ENCODE results near the gene MEF2D. TPM values are rescaled to one million over a fixed set of nuclear protein-coding genes. Genes with fewer than 3 reads are reported as not detected.

The MEF2D gene
- total RNA-seq, 1 donor from 2014 or later: 26.6 TPM

GRCh38 chr1:156430303-156430702 is 70.3 kb downstream of the MEF2D start:
- no peak overlapping the region for H3K4me3 Mint-ChIP-seq (ENCODE audit: low read depth)
- DNase-seq (ENCODE audit: low spot score, unreplicated experiment): no peak
- H3K27ac Mint-ChIP-seq: no peak overlapping the region
- TF ChIP-seq CTCF (IDR thresholded peaks at IDR 0.05; ENCODE audit: unreplicated experiment): no peak
- H3K36me3 Mint-ChIP-seq (ENCODE audit: insufficient read depth): no peaks in the 10 kb centered on the region
- H3K9me3 Mint-ChIP-seq (ENCODE audit: low read depth): no peaks in the 10 kb centered on the region
- peaks cover 100% of the 10 kb centered on the region for H3K27me3 Mint-ChIP-seq
- H3K4me1 Mint-ChIP-seq (ENCODE audit: low read depth): peaks cover 4% of the 10 kb centered on the region

GRCh38 chr1:156429313-156430060 is 71.1 kb downstream of the MEF2D start:
- DNase-seq (ENCODE audit: low spot score, unreplicated experiment): no peak
- Mint-ChIP-seq H3K36me3 (ENCODE audit: insufficient read depth) (no peaks in the 10 kb centered on the region), H3K9me3 (ENCODE audit: low read depth) (no peaks in the 10 kb centered on the region), H3K27me3 (peaks cover 100% of the 10 kb centered on the region), H3K27ac (no peak overlapping the region), H3K4me1 (ENCODE audit: low read depth) (peaks cover 2% of the 10 kb centered on the region), H3K4me3 (ENCODE audit: low read depth) (no peak overlapping the region)
- no peak for TF ChIP-seq CTCF (IDR thresholded peaks at IDR 0.05; ENCODE audit: unreplicated experiment)

GRCh38 chr1:156428746-156429288 is 71.8 kb downstream of the MEF2D start:
- H3K27ac Mint-ChIP-seq: no peak overlapping the region
- H3K27me3 Mint-ChIP-seq: peaks cover 100% of the 10 kb centered on the region
- DNase-seq (ENCODE audit: low spot score, unreplicated experiment): no peak
- no peak overlapping the region for H3K4me3 Mint-ChIP-seq (ENCODE audit: low read depth)
- H3K36me3 Mint-ChIP-seq (ENCODE audit: insufficient read depth): no peaks in the 10 kb centered on the region
- TF ChIP-seq CTCF (IDR thresholded peaks at IDR 0.05; ENCODE audit: unreplicated experiment): no peak
- H3K9me3 Mint-ChIP-seq (ENCODE audit: low read depth): no peaks in the 10 kb centered on the region
- H3K4me1 Mint-ChIP-seq (ENCODE audit: low read depth): peaks cover 2% of the 10 kb centered on the region

GRCh38 chr1:156427957-156428356 is 72.6 kb downstream of the MEF2D start:
- Mint-ChIP-seq H3K4me1 (ENCODE audit: low read depth) (peaks cover 2% of the 10 kb centered on the region), H3K9me3 (ENCODE audit: low read depth) (no peaks in the 10 kb centered on the region), H3K36me3 (ENCODE audit: insufficient read depth) (no peaks in the 10 kb centered on the region), H3K4me3 (ENCODE audit: low read depth) (no peak overlapping the region), H3K27me3 (peaks cover 100% of the 10 kb centered on the region), H3K27ac (no peak overlapping the region)
- DNase-seq (ENCODE audit: low spot score, unreplicated experiment): no peak
- TF ChIP-seq CTCF (IDR thresholded peaks at IDR 0.05; ENCODE audit: unreplicated experiment): no peak

- no peak for DNase-seq (ENCODE audit: low spot score, unreplicated experiment)
- Mint-ChIP-seq H3K27me3 (peaks cover 96% of the 10 kb centered on the region), H3K36me3 (ENCODE audit: insufficient read depth) (no peaks in the 10 kb centered on the region), H3K4me1 (ENCODE audit: low read depth) (peaks cover 5% of the 10 kb centered on the region), H3K4me3 (ENCODE audit: low read depth) (no peak overlapping the region), H3K27ac (no peak overlapping the region), H3K9me3 (ENCODE audit: low read depth) (no peaks in the 10 kb centered on the region)
- no peak for TF ChIP-seq CTCF (IDR thresholded peaks at IDR 0.05; ENCODE audit: unreplicated experiment)
These were observed 74.6 kb downstream of the MEF2D start for GRCh38 chr1:156425943-156426342.

Measured in progenitor cell of endocrine pancreas (in vitro differentiated cells).